GM21529 (cell line): ENCODE data around the gene RBMS3.

Source experiments
- ATAC-seq: cut with Tn5 transposase; IDR thresholded peaks from one replicate; pipeline ENCODE4 v1.9.1; 2021; ENCODE audit not compliant: unreplicated experiment

Gene RBMS3

GRCh38 chr3:29426302-29427226 lies 145.7 kb downstream of the RBMS3 start:
- no peak for ATAC-seq

- ATAC-seq, result no peak
Measured at GRCh38 chr3:29427266-29428103, 146.6 kb downstream of the RBMS3 start.

- ATAC-seq, result no peak
Measured at GRCh38 chr3:29429055-29429679, 148.3 kb downstream of the RBMS3 start.

GRCh38 chr3:29430558-29430971 lies 149.7 kb downstream of the RBMS3 start:
- no peak for ATAC-seq

DNA sequence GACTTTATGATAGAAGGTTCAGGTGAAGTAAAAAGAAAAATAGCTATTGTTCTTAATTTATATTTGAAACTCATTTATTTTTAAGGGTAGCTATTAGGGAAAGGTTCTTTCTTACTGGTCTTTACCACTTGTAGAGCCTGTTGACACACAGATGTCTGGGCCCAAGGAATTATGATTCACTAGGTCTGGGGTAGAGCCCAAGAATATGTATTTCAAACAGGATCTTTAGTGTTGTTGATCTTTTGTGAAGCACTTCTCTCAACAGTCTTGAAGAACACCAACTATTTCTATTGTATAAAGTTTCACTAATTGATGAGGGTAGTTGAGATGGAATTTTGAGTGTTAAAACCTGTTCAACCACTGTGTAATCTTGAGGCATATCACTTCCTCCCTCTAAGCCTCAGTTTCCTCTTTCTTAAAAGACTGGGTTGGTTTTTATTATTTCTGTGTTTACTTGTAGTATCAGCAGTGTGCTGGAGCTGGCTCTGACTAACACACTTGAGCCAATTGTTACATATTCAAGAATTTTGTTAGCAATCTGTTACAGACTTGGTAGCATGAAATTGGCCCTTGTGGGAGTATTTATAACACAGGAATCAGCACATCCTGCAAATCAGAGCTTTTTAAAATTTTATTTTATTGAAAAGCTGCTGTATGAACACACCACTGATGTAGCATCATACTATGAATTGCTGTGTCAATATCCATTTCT lies 155.9 kb downstream of the RBMS3 start:
- ATAC-seq, result no peak

GRCh38 chr3:29438580-29438979 lies 157.7 kb downstream of the RBMS3 start:
- ATAC-seq, result no peak

GRCh38 chr3:29440413-29441305 lies 159.8 kb downstream of the RBMS3 start:
- no peak for ATAC-seq

GRCh38 chr3:29441422-29441821 lies 160.6 kb downstream of the RBMS3 start:
- no peak for ATAC-seq

DNA sequence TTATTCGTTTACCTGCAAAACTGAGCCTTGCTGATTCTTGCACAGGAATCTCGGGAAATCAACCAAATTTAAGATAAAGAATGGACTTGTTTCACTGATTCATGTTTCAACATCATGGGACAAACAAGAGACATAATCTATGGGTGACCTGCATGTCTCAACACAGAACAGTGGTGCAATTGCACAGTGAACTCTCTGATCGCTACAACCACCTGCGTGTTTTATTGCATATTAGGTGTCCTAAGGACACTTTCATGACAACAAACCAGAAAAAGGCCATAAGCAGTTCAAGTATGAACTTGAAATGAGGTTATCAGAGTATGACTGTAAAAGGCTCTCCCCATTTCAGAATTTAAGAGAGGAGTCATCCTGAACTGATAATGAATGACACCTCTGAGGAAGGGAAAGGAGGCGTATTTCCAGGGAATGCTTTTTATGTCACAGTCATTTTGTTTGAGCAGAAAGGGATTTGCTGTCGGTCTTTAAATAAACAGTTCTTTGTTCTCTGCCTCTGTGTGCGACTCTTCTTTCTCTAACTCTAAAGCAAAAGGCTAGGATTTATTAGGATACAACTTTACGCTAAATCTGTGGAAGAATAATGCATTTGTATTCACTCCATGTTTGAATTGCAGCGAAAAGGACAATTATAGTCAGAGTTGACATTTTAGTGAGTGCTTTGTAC lies 167.2 kb downstream of the RBMS3 start:
- no peak for ATAC-seq

GRCh38 chr3:29451920-29452319 lies 171.0 kb downstream of the RBMS3 start:
- no peak for ATAC-seq

DNA sequence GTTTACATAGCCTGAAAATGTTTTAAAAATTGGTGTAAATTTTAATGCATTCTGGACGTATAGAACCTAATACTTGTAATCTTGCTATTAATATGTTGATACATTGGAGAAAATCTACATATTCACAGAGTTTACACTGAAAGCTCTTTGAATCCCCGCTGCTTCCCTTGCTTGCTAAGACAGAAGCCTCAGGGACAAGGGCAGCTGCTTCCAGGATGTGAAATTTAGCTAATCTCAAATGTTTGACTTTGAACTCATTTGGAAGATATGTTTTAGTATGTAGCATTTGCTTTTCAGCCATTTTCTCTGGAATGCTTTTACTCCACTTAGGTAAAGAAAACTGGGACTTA lies 172.0 kb downstream of the RBMS3 start:
- no peak for ATAC-seq

DNA sequence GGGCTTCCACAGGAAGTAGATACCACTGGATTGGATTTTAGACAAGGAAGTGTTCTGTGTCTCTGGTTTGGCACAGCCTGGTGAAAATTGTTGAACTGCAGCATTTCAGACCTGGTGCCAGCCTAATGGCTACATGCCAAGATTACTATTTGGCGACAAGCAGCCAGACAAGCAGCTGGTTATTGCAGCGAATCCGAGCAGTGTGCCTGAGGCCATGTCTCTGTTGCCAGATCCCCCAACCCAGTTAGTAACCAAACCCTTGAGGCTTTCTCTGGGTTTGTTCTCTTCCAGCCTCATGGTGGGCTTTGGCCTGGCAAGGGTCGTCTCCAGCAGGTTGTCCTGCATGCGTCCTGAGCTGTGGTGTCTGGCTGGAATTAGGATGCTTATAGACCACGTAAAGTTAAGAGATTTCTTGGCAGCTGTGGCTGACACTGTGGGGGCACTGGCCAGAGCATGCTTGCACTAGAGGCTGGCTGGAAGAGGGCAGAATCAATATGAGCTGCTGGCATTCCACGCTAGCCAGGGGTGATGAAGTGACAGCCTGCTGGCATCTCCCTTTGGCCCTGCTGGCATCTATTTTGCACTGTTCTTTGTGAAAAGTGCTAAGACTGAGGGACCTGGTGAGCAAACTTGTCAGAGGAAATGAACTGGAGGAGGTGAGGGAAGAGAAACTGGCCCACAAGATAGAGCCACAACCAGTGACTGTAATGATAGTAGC lies 172.6 kb downstream of the RBMS3 start:
- ATAC-seq, result no peak

GRCh38 chr3:29454161-29454611 lies 173.3 kb downstream of the RBMS3 start:
- no peak for ATAC-seq

GRCh38 chr3:29456901-29457300 lies 176.0 kb downstream of the RBMS3 start:
- no peak for ATAC-seq

DNA sequence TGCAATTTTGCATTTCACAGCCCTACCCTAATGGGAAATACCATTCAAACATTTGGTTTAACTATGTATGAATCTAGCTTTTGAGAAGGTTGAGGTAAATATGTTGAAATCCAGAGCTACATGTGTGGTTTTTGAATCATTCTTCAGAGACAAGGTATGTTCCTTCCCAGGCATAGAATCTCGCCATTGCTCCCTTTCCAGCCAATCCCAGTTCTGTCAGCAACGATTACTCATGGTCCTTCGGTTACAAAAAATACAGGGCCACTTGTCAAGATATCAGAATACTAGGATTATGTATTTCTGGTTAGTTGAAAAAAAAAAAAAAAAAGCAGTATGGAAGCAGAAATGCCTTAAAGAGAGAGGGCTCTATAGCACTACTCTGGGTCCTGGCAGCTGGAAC lies 182.4 kb downstream of the RBMS3 start:
- no peak for ATAC-seq

- ATAC-seq, result no peak
Measured at GRCh38 chr3:29465836-29466235, 185.0 kb downstream of the RBMS3 start.

GRCh38 chr3:29466442-29466841 lies 185.6 kb downstream of the RBMS3 start:
- no peak for ATAC-seq

GRCh38 chr3:29468187-29468586 lies 187.3 kb downstream of the RBMS3 start:
- no peak for ATAC-seq
